NCI-H1930 (cell line): ENCODE results near the gene OR51E1.

ENCODE experiments used
- DNase-seq, 2 experiments: peaks; one replicate each; lab custom pipeline; 2025; lab: John Stamatoyannopoulos, UW

OR51E1 gene, protein sequence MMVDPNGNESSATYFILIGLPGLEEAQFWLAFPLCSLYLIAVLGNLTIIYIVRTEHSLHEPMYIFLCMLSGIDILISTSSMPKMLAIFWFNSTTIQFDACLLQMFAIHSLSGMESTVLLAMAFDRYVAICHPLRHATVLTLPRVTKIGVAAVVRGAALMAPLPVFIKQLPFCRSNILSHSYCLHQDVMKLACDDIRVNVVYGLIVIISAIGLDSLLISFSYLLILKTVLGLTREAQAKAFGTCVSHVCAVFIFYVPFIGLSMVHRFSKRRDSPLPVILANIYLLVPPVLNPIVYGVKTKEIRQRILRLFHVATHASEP

GRCh38 chr11:4643682-4644081 is at the start of gene OR51E1:
TSS of gene OR51E1 (plus strand) at chr11:4643982. CDS start at chr11:4652527, 8,545 bp downstream.
- no peak for DNase-seq

DNA sequence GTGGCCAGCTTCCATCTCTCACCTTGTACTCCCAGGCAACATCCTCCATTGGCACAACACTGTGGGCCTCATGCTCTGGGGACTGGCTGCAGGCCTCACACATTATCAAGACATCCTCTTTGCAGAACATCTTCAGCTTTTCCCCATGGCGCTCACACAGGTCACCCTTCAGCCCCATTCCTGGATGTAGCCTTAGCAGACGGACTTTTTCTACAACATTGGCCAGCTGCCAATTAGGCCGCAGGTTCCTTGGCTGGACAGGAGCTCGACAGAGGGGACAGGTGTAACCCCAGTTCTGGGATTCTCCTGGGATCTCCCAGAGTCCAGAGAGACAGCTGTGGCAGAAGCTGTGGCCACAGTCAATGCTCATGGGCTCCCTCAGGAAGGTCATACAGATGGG is 38.7 kb upstream of the OR51E1 start:
- no peak for DNase-seq

DNA sequence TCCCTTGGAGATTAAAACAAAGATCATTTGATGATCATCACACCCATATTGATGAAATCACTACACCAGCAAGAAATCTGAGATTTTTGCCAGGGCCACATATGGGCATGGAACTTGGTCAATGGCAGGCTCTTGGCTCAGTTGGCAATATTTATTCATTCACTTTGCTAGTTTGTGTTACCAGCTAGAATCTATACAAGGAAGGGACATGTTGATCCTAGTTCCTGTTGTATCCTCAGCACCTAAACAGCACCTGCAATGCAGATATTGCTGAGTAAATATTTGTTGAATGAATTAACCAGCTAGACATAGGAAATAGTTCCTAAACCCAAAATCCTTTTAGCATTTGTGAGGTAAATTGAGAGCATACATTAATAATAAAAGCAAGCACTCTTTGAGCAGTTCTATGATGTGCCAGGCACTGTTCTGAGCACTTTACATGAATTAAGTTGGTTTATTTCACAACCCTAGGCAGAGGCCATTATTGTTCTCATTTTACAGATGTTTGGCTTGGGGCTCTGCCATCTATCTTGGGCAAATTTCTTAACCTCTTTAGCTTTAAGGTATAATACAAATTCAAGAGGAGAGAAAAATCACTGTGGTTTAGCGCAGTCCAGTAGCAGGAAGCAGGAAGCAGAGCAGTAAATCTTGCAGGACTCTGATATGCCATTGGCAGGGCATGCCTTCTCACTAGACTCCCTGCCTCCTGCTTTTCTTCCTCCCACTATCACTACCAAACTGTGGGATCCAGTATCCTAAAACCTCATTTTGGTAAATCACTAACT is 37.4 kb upstream of the OR51E1 start:
- no peak for DNase-seq

DNA sequence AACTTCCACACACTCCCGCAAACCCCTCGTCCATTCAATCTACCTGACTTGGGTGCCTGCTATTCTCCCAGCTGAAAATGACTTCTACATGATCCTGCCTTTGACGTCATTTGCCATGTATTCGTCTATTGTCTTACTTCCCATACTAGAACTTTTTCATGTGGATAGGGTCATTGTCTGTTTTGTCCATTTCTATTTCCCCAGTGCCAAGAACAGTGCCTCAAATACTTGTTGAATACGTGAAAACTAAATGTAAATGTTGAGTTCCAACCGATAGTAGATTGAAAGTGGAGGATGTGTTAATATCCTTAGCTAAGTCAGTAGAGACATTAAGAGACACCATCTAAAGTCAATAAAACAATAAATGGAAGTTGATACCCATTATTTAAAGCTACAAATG is 36.7 kb upstream of the OR51E1 start:
- no peak for DNase-seq

DNA sequence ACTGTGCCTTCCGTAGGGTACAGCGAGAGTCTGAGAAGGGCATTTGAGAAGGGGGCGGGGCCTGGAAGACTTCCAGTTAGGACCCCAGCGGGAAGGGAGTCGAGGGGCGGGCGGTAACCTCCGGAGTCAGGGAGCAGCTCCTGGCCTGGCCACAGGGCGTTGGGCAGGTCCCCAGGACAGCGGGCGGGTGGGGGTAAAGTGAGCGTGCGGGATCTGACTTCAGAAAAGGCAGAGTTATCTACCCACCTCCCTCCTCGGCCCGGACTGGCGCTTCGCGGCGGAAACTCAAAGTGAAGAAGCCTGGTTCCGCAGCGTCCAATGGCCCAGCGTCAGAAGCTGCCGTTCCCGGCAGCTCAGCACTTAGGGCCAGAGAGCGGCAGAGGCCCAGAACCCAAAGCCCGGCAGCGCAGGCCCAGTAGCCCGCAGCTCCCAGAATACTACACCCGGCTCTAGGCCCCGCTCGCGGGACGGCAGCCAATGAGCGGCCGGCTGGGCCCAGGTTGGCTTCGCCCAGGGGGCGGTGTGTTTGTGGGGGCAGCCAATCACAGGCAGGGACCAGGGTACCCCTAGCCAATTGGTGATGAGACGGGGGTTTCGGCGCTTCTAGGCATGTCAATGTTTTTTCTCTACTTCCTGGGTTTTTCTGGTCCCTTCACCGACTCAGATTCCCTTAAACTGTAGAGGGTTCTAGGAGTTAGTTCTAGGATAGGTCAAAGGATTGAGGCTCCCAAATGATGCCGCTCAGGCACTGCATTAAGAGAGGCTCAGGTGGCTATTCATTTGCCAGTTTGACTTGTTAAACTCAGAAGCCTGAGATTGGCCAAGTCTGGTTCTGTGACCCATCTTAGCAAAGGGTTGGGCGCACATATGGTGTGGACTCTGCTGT is 35.8 kb upstream of the OR51E1 start, which contains the start of gene TRIM68:
TSS of gene TRIM68 (minus strand) at position 451 of the 886 bp plus-strand sequence. CDS start 2,727 bp downstream, outside the sequence.
- peak; percentile 86 to 89 for DNase-seq

- no peak for DNase-seq
Measured at GRCh38 chr11:4610258-4610935, 33.4 kb upstream of the OR51E1 start.

DNA sequence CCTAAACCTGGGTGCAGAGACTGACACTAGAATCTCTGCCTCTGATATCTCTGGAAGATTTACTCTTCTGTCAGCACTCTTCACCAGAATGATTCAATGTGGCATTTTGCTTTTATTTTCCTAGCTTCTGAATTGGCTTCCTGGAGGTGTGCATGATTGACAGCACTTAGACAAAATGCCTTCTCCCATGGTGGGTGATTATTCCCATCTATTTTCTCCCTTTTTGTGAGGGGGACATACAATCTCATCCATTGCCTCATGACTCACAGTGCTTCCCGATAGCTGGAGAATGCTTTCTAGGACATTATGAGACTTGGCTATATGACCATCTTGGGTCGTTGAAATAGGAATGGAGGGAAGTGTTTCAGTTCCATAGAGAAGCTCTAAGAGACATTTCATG is 31.8 kb upstream of the OR51E1 start:
- DNase-seq: no peak

GRCh38 chr11:4615856-4616444 is 27.8 kb upstream of the OR51E1 start:
- no peak for DNase-seq

- DNase-seq: no peak
Measured at GRCh38 chr11:4619514-4619913, 24.3 kb upstream of the OR51E1 start.

GRCh38 chr11:4626207-4627099 is 17.3 kb upstream of the OR51E1 start:
- peak; percentile 39 to 86 for DNase-seq

DNA sequence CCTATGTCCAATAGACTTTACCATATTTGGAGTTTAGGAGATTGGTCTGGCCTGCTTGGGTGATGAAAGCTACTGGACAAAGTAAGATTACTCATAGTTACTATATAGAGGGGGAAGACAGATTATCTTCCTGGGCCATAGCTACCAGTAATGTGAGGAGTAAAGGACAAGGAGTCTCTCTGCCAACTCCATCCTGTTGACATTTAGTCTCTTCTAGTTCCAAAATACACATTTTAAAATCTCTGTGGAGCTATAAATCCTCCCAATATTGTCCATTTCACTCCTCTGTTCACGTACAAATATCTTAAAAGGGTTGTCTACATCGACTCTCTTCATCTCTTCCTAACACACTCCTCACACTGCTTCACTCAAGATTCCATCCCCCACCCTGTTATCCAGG is 7.6 kb upstream of the OR51E1 start:
- no peak for DNase-seq

DNA sequence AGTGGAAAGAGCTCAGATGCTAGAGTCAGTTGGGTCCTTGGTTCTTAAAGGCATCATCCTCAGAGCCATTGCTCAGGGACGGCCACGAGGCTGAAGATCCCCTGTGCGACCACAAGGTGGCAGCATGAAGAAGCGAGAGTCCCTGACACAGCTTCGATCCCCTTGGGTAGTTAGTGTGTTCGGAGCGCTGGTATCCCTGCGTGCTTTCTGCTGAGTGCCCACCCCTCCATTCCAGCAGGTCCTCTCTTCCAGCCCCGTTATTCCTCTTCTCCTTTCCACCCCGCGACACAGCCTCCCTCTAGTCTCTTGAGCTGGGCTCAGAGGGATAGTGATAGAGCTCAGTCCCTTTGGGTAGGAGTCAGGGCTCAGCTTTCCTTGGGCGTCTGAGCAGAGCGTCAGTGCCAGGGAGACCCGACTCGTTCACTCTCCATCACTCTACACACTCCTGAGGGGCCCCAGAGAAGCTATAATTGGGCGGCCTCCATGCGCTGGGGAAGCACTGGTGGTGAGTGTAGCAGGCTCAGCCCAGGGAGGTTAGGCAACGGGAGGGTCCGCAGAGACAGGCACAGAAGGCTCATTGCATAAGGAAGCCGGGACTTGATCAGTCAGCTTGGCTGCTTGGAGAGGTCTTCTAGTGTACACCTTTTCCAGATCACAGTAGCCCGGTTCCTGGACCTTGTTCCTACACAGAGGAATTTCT is 6.7 kb upstream of the OR51E1 start, which contains the start of gene OR51D1:
TSS of gene OR51D1 (plus strand) at position 516 of the 700 bp plus-strand sequence. CDS start 2,314 bp downstream, outside the sequence.
- peak; percentile 54 to 76 for DNase-seq

- no peak for DNase-seq
Measured at GRCh38 chr11:4637662-4638047, 6.1 kb upstream of the OR51E1 start.

GRCh38 chr11:4639931-4640330 is 3.9 kb upstream of the OR51E1 start:
- DNase-seq: no peak

- no peak for DNase-seq
Measured at GRCh38 chr11:4641501-4641900, 2.3 kb upstream of the OR51E1 start.

GRCh38 chr11:4642043-4642442 is 1.7 kb upstream of the OR51E1 start:
- DNase-seq: no peak

DNA sequence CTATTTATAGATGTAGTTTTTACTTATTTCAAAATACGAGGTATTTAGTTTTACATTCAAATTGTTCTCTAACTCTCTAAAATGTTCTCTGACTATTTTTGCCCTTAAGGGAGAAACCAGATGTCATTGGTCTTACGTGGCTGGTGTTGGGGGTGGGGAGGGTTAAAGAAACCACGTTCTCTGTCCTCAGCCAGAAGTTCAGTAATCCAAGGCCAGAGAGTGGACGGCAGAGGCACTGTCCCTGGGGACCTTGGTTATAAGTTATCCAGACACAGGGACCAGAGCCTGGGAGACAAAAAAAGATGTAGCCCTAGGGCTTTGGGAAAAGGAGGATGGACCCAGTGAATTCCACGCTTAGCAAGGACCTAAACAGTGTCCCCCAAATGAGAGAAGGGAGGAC is 706 bp upstream of the OR51E1 start:
- no peak for DNase-seq

GRCh38 chr11:4644233-4644632 is 451 bp downstream of the OR51E1 start:
- no peak for DNase-seq

- no peak for DNase-seq
Measured at GRCh38 chr11:4645974-4646373, 2.2 kb downstream of the OR51E1 start.
